Neural cell (in vitro differentiated cells): ENCODE measurements around the gene IL5RA. TPM values are rescaled to one million over a fixed set of nuclear protein-coding genes. Genes with fewer than 3 reads are reported as not detected.

Source experiments
- H2AFZ ChIP-seq: fragments of 200-600, 300-800 bp; sonication (generic), shearing (Covaris generic); 2 replicates; pipeline ENCODE4 v1.6.0; 2014; ENCODE audit warnings: low read depth, mild to moderate bottlenecking, antibody characterized with exemption, low read length, moderate library complexity
- H3F3A ChIP-seq: fragments of 200-600 bp; shearing (Covaris generic); 2 replicates; pipeline ENCODE4 v1.6.1; 2016; ENCODE audit warnings: mild to moderate bottlenecking, moderate library complexity, mixed read lengths, antibody characterized with exemption, low read length; ENCODE audit not compliant: insufficient read depth, poor library complexity, severe bottlenecking
- H3K27ac ChIP-seq: fragments of 200-600, 300-800 bp; sonication (generic), shearing (Covaris generic); 2 replicates; pipeline ENCODE4 v1.5.1; 2014; ENCODE audit warnings: mild to moderate bottlenecking, low read length, moderate library complexity
- H3K27me3 ChIP-seq: fragments of 300-800, 200-600 bp; sonication (generic), shearing (Covaris generic); 2 replicates; pipeline ENCODE4 v1.6.0; 2014; ENCODE audit warnings: mild to moderate bottlenecking, low read depth, low read length, moderate library complexity; ENCODE audit not compliant: insufficient read depth
- H3K36me3 ChIP-seq: fragments of 300-800, 200-600 bp; sonication (generic), shearing (Covaris generic); 2 replicates; pipeline ENCODE4 v1.5.1; 2014; ENCODE audit warnings: mild to moderate bottlenecking, antibody characterized with exemption, low read length, moderate library complexity; ENCODE audit not compliant: insufficient read depth
- H3K4me2 ChIP-seq: fragments of 300-800, 200-600 bp; sonication (generic), shearing (Covaris generic); 2 replicates; pipeline ENCODE4 v1.6.0; 2014; ENCODE audit warnings: mild to moderate bottlenecking, low read length
- H3K4me3 ChIP-seq: fragments of 300-800, 200-600 bp; sonication (generic), shearing (Covaris generic); 2 replicates; pipeline ENCODE4 v1.5.1; 2014; ENCODE audit warnings: mild to moderate bottlenecking, low read length, moderate library complexity
- H3K79me2 ChIP-seq: fragments of 200-600 bp; shearing (Covaris generic); replicated peaks from 2 replicates; pipeline ENCODE4 v1.6.0; 2014; ENCODE audit warnings: mild to moderate bottlenecking, low read length, moderate library complexity; ENCODE audit not compliant: insufficient read depth
- H3K9ac ChIP-seq: fragments of 300-800, 200-600 bp; sonication (generic), shearing (Covaris generic); 2 replicates; pipeline ENCODE4 v1.6.1; 2016; ENCODE audit warnings: mild to moderate bottlenecking, low read length, mixed read lengths
- H3K9me2 ChIP-seq: fragments of 200-600 bp; shearing (Covaris generic); 2 replicates; pipeline ENCODE4 v1.6.1; 2016; ENCODE audit warnings: mild to moderate bottlenecking, low read length, mixed read lengths; ENCODE audit not compliant: insufficient read depth
- H3K9me3 ChIP-seq: fragments of 200-600, 300-800 bp; sonication (generic), shearing (Covaris generic); 2 replicates; pipeline ENCODE4 v1.6.1; 2016; ENCODE audit warnings: mild to moderate bottlenecking, mixed run types, low read length, moderate library complexity, mixed read lengths
- H4K20me1 ChIP-seq: fragments of 200-600 bp; shearing (Covaris generic); 2 replicates; pipeline ENCODE4 v1.6.1; 2016; ENCODE audit warnings: mild to moderate bottlenecking, mixed run types; ENCODE audit not compliant: insufficient read depth
- EP300 ChIP-seq: fragments of 450-650 bp; conservative IDR thresholded peaks from 2 replicates; pipeline ENCODE4 v1.6.1; 2014; ENCODE audit warnings: antibody characterized with exemption, mild to moderate bottlenecking, moderate library complexity; ENCODE audit not compliant: poor library complexity, severe bottlenecking
- EZH2 ChIP-seq: fragments of 200-600, 300-800 bp; shearing (Covaris generic), sonication (generic); IDR thresholded peaks from 2 replicates; pipeline ENCODE4 v1.6.1; 2014; ENCODE audit warnings: antibody characterized with exemption, low read length, borderline replicate concordance, mild to moderate bottlenecking; ENCODE audit not compliant: insufficient read depth, poor library complexity, severe bottlenecking
- MXI1 ChIP-seq: fragments of 450-650 bp; conservative IDR thresholded peaks from 2 replicates; pipeline ENCODE4 v1.6.1; 2014; ENCODE audit warnings: antibody characterized with exemption, mild to moderate bottlenecking; ENCODE audit not compliant: poor library complexity, severe bottlenecking
- POLR2AphosphoS5 ChIP-seq: IDR thresholded peaks from 2 replicates; pipeline ENCODE4 v1.6.1; 2012
- RAD21 ChIP-seq: fragments of 450-650 bp; conservative IDR thresholded peaks from 2 replicates; pipeline ENCODE4 v1.6.1; 2014; ENCODE audit warnings: antibody characterized with exemption, mild to moderate bottlenecking, moderate library complexity
- SMC3 ChIP-seq: fragments of 450-650 bp; conservative IDR thresholded peaks from 2 replicates; pipeline ENCODE4 v1.6.1; 2014; ENCODE audit warnings: antibody characterized with exemption, mild to moderate bottlenecking, moderate library complexity; ENCODE audit not compliant: poor library complexity
- TAF1 ChIP-seq: IDR thresholded peaks from 2 replicates; pipeline ENCODE4 v1.6.1; 2012; ENCODE audit warnings: low read depth
- polyA plus RNA-seq: library from polyadenylated mRNA; depleted of rRNA; stranded (reverse); fragments of >200 nt; gene quantifications from 2 replicates; pipeline ENCODE4 v1.2.3, GENCODE V29; 2014
- TF ChIP-seq, protein P1 (sequence below): IDR thresholded peaks from 2 replicates; pipeline ENCODE4 v1.6.1; 2012; ENCODE audit warnings: borderline replicate concordance
- TF ChIP-seq, protein P2 (sequence below): fragments of 450-650 bp; IDR thresholded peaks from 2 replicates; pipeline ENCODE4 v1.5.1; 2014; ENCODE audit warnings: antibody characterized with exemption, mild to moderate bottlenecking, moderate library complexity; ENCODE audit not compliant: poor library complexity, severe bottlenecking

The IL5RA gene
- polyA plus RNA-seq, 1 donor from 2014 or later: 0.10 TPM

DNA sequence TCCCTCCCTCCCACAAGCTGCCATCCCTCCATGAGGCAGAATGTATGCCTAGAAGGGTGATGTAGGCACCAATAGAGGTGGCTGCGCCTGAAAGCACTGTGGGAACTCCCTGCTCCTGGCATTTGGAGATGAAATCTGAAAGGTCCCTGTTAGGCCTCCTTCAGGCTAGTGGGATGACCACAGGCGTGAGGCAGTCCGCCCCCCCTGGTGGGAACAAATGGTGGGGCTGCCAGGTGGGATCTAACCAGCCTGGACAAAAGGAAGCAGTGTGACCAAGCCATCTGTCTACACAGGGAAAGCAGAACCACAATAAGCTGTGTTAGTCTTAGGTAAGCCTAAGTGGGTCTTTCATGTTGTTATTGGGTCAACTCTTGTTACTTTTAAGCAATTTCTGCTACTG is 25.3 kb downstream of the IL5RA start:
- no peaks in the 10 kb centered on the region for H3K36me3 ChIP-seq
- H3K27ac ChIP-seq: no peak overlapping the region

DNA sequence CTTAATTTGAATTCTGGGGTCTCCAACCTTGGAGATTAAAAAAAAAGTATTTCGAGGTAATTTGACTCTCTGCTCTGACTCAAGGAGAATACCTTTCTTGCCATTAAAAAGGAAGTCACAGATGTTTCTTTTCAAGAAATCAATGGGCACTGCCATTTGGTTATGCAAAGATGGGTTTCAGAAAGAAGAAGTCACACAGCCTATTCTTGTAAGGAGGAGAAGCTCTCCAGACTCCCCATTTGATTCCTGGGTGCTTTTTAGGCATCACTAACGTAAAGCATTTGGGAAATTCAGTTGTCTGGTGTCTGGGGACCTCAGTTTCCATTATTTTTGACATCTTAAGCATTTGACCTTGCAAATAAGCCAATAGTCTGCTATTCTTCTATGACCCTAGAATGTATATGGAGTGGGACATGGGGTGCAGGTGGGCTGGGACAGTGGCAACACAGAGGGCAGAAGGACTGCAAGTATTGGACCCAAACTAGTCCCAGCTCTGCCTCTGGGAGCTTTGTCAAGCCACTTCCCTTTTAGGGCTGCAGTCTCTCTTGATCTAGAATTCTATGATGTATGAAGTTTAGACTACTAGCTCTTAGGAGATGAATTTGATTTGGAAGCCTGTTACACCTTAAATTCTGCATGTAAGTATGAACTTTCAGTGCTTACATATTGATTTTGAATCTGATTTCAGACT is 27.8 kb downstream of the IL5RA start:
- no peak overlapping the region for H3K4me2 ChIP-seq
- TF ChIP-seq MXI1: no peak
- no peak for TF ChIP-seq TAF1
- TF ChIP-seq POLR2AphosphoS5: no peak
- TF ChIP-seq, protein P1, sequence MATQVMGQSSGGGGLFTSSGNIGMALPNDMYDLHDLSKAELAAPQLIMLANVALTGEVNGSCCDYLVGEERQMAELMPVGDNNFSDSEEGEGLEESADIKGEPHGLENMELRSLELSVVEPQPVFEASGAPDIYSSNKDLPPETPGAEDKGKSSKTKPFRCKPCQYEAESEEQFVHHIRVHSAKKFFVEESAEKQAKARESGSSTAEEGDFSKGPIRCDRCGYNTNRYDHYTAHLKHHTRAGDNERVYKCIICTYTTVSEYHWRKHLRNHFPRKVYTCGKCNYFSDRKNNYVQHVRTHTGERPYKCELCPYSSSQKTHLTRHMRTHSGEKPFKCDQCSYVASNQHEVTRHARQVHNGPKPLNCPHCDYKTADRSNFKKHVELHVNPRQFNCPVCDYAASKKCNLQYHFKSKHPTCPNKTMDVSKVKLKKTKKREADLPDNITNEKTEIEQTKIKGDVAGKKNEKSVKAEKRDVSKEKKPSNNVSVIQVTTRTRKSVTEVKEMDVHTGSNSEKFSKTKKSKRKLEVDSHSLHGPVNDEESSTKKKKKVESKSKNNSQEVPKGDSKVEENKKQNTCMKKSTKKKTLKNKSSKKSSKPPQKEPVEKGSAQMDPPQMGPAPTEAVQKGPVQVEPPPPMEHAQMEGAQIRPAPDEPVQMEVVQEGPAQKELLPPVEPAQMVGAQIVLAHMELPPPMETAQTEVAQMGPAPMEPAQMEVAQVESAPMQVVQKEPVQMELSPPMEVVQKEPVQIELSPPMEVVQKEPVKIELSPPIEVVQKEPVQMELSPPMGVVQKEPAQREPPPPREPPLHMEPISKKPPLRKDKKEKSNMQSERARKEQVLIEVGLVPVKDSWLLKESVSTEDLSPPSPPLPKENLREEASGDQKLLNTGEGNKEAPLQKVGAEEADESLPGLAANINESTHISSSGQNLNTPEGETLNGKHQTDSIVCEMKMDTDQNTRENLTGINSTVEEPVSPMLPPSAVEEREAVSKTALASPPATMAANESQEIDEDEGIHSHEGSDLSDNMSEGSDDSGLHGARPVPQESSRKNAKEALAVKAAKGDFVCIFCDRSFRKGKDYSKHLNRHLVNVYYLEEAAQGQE: no peak
- TF ChIP-seq RAD21: no peak
- TF ChIP-seq EP300: no peak
- no peak for TF ChIP-seq SMC3
- no peak for TF ChIP-seq EZH2
- TF ChIP-seq, protein P2, sequence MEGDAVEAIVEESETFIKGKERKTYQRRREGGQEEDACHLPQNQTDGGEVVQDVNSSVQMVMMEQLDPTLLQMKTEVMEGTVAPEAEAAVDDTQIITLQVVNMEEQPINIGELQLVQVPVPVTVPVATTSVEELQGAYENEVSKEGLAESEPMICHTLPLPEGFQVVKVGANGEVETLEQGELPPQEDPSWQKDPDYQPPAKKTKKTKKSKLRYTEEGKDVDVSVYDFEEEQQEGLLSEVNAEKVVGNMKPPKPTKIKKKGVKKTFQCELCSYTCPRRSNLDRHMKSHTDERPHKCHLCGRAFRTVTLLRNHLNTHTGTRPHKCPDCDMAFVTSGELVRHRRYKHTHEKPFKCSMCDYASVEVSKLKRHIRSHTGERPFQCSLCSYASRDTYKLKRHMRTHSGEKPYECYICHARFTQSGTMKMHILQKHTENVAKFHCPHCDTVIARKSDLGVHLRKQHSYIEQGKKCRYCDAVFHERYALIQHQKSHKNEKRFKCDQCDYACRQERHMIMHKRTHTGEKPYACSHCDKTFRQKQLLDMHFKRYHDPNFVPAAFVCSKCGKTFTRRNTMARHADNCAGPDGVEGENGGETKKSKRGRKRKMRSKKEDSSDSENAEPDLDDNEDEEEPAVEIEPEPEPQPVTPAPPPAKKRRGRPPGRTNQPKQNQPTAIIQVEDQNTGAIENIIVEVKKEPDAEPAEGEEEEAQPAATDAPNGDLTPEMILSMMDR: no peak
- no peaks in the 10 kb centered on the region for H3F3A ChIP-seq
- no peaks in the 10 kb centered on the region for H4K20me1 ChIP-seq
- no peaks in the 10 kb centered on the region for H3K9me2 ChIP-seq
- no peak overlapping the region for H3K4me3 ChIP-seq
- no peak overlapping the region for H3K9ac ChIP-seq
- no peaks in the 10 kb centered on the region for H3K27me3 ChIP-seq
- H3K79me2 ChIP-seq: no peaks in the 10 kb centered on the region
- no peaks in the 10 kb centered on the region for H3K36me3 ChIP-seq
- H2AFZ ChIP-seq: no peak overlapping the region
- H3K27ac ChIP-seq: no peak overlapping the region
- no peaks in the 10 kb centered on the region for H3K9me3 ChIP-seq

More for the DNA sequence above, 25.3 kb downstream of the IL5RA start:
- TF ChIP-seq RAD21 (no peak), SMC3 (no peak), EZH2 (no peak), TAF1 (no peak), POLR2AphosphoS5 (no peak), EP300 (no peak), MXI1 (no peak)
- TF ChIP-seq, protein P1: no peak
- TF ChIP-seq, protein P2: no peak
- Histone ChIP-seq H3K4me2 (no peak overlapping the region), H2AFZ (no peak overlapping the region), H3F3A (no peaks in the 10 kb centered on the region), H3K4me3 (no peak overlapping the region), H3K27me3 (no peaks in the 10 kb centered on the region), H3K79me2 (no peaks in the 10 kb centered on the region), H3K9me2 (no peaks in the 10 kb centered on the region), H3K9ac (no peak overlapping the region), H4K20me1 (no peaks in the 10 kb centered on the region), H3K9me3 (no peaks in the 10 kb centered on the region)
